H1 (cell line): ENCODE measurements around the gene ZNF2. TPM values are rescaled to one million over a fixed set of nuclear protein-coding genes. Genes with fewer than 3 reads are reported as not detected.
A peak's percentile ranks its signal among the peaks of the same experiment; 100 is the strongest.

ENCODE experiments used
- CTCF ChIA-PET: fragments of 300-600 bp; sonication (Branson Sonifier 250); formaldehyde crosslinking; loops from one replicate; lab custom pipeline; 2021; ENCODE audit not compliant: partially characterized antibody; lab: Charles Lee
- POLR2A ChIA-PET: fragments of 300-600 bp; sonication (Branson Sonifier 250); formaldehyde crosslinking; loops from one replicate; lab custom pipeline; 2021; ENCODE audit warnings: inconsistent platforms; ENCODE audit not compliant: partially characterized antibody; lab: Charles Lee
- DNase-seq, 2 experiments: peaks; one replicate each; pipeline versions ENCODE4 v3.0.0 to v3.0.0-alpha.2; 2010 to 2022; ENCODE audit warnings: low spot score in 2 of 2, low read depth in 1 of 2, mixed read lengths in 1 of 2
- FAIRE-seq: peaks from 2 replicates; lab custom pipeline; 2011; peaks lifted over from hg19 to GRCh38; lab: Jason Lieb, UNC
- H2AFZ ChIP-seq: 2 replicates; pipeline ENCODE4 v1.8.1; 2012; ENCODE audit warnings: low read length, inconsistent platforms
- H2AK5ac ChIP-seq: 2 replicates; pipeline ENCODE4 v1.6.1; 2013; ENCODE audit warnings: low read depth, low read length
- H2BK120ac ChIP-seq: replicated peaks from 2 replicates; pipeline ENCODE3; 2013; ENCODE audit warnings: low read depth, low read length, inconsistent platforms
- H2BK12ac ChIP-seq: 2 replicates; pipeline ENCODE4 v1.6.1; 2013; ENCODE audit warnings: low read depth, low read length
- H2BK15ac ChIP-seq: 2 replicates; pipeline ENCODE4 v1.6.1; 2013; ENCODE audit warnings: low read length
- H2BK20ac ChIP-seq: 2 replicates; pipeline ENCODE4 v1.6.1; 2013; ENCODE audit warnings: low read length
- H2BK5ac ChIP-seq: 2 replicates; pipeline ENCODE4 v1.6.1; 2013; ENCODE audit warnings: low read depth, low read length
- H3K14ac ChIP-seq: 2 replicates; pipeline ENCODE4 v1.6.1; 2013; ENCODE audit warnings: inconsistent platforms; ENCODE audit not compliant: insufficient read length
- H3K18ac ChIP-seq: 2 replicates; pipeline ENCODE4 v1.6.1; 2013; ENCODE audit warnings: low read length; ENCODE audit errors: extremely low read depth
- H3K23ac ChIP-seq: 2 replicates; pipeline ENCODE4 v1.6.1; 2013; ENCODE audit warnings: inconsistent platforms; ENCODE audit not compliant: insufficient read length
- H3K23me2 ChIP-seq: 2 replicates; pipeline ENCODE4 v1.6.1; 2013; ENCODE audit warnings: low read depth, low read length
- H3K27ac ChIP-seq: 2 replicates; pipeline ENCODE4 v1.6.1; 2011; ENCODE audit warnings: low read depth, low read length, inconsistent platforms
- H3K27me3 ChIP-seq, 4 experiments: replicated peaks in 1 of 4; 1 replicate in 1 of 4; 2 replicates in 3 of 4; pipeline versions ENCODE4 v1.6.1 to v1.8.1; 2011 to 2013; ENCODE audit warnings: low read length in 3 of 4, mild to moderate bottlenecking in 3 of 4, inconsistent platforms in 2 of 4, mixed read lengths in 2 of 4, moderate library complexity in 1 of 4; ENCODE audit not compliant: control insufficient read depth in 3 of 4, insufficient read depth in 3 of 4; ENCODE audit errors: extremely low read depth in 1 of 4
- H3K36me3 ChIP-seq, 4 experiments: 2 replicates each; pipeline versions ENCODE4 v1.6.1 to v1.8.1; 2011 to 2013; ENCODE audit warnings: mild to moderate bottlenecking in 4 of 4, low read length in 3 of 4, moderate library complexity in 2 of 4, control low read depth in 1 of 4, inconsistent platforms in 1 of 4; ENCODE audit not compliant: insufficient read depth in 4 of 4, control insufficient read depth in 2 of 4
- H3K4ac ChIP-seq: replicated peaks from 2 replicates; pipeline ENCODE3; 2013; ENCODE audit warnings: low read length, low read depth, mixed read lengths, inconsistent platforms; ENCODE audit not compliant: insufficient read length
- H3K4me1 ChIP-seq, 4 experiments: replicated peaks in 1 of 4; 1 replicate in 1 of 4; 2 replicates in 3 of 4; pipeline versions ENCODE4 v1.6.1 to v1.8.1; 2011 to 2013; ENCODE audit warnings: low read length in 3 of 4, inconsistent platforms in 2 of 4, mixed read lengths in 1 of 4; ENCODE audit not compliant: insufficient read depth in 4 of 4, control insufficient read depth in 3 of 4
- H3K4me2 ChIP-seq, 2 experiments: 2 replicates each; pipeline versions ENCODE4 v1.6.1 to v1.8.1; 2011 to 2013; ENCODE audit warnings: low read depth in 2 of 2, low read length in 2 of 2, control low read depth in 1 of 2, inconsistent platforms in 1 of 2, mild to moderate bottlenecking in 1 of 2; ENCODE audit not compliant: insufficient read depth in 1 of 2
- H3K4me3 ChIP-seq, 4 experiments: fragments of 200-600, 300-600 bp in 1 of 4; sonication (generic), shearing (Covaris generic), sonication (Bioruptor Twin) in 1 of 4; 2 replicates each; pipeline versions ENCODE4 v1.5.1 to v1.8.1; 2011 to 2016; ENCODE audit warnings: low read length in 4 of 4, low read depth in 3 of 4, control low read depth in 2 of 4, inconsistent platforms in 2 of 4, mild to moderate bottlenecking in 2 of 4, mixed read lengths in 1 of 4, moderate library complexity in 1 of 4; ENCODE audit not compliant: insufficient read depth in 2 of 4; ENCODE audit errors: extremely low read depth in 1 of 4
- H3K56ac ChIP-seq: replicated peaks from 2 replicates; pipeline ENCODE3; 2013; ENCODE audit warnings: low read depth, mild to moderate bottlenecking, mixed read lengths, low read length, inconsistent platforms; ENCODE audit not compliant: insufficient read length
- H3K79me1 ChIP-seq: 2 replicates; pipeline ENCODE4 v1.6.1; 2013; ENCODE audit warnings: low read depth, low read length, control low read depth
- H3K79me2 ChIP-seq, 2 experiments: 2 replicates each; pipeline versions ENCODE4 v1.6.1 to v1.8.1; 2012 to 2013; ENCODE audit warnings: low read length in 2 of 2, mild to moderate bottlenecking in 2 of 2, inconsistent platforms in 1 of 2; ENCODE audit not compliant: insufficient read depth in 2 of 2, control insufficient read depth in 1 of 2
- H3K9ac ChIP-seq, 4 experiments: replicated peaks in 1 of 4; 1 replicate in 1 of 4; 2 replicates in 3 of 4; pipeline versions ENCODE4 v1.6.1 to v1.8.1; 2011 to 2013; ENCODE audit warnings: low read depth in 3 of 4, low read length in 3 of 4, control low read depth in 2 of 4, mild to moderate bottlenecking in 2 of 4, moderate library complexity in 2 of 4, inconsistent platforms in 1 of 4; ENCODE audit errors: extremely low read depth in 1 of 4
- H3K9me3 ChIP-seq, 2 experiments: 2 replicates each; pipeline versions ENCODE4 v1.6.1 to v1.8.1; 2012 to 2013; ENCODE audit warnings: mild to moderate bottlenecking in 2 of 2, moderate library complexity in 2 of 2, control low read depth in 1 of 2, inconsistent platforms in 1 of 2, low read depth in 1 of 2, low read length in 1 of 2, mixed read lengths in 1 of 2; ENCODE audit not compliant: insufficient read depth in 2 of 2
- H4K20me1 ChIP-seq, 2 experiments: replicated peaks in 1 of 2; 2 replicates each; pipeline versions ENCODE3 to v1.8.1; 2011 to 2013; ENCODE audit warnings: inconsistent platforms in 2 of 2, low read length in 2 of 2, mild to moderate bottlenecking in 1 of 2; ENCODE audit not compliant: insufficient read depth in 2 of 2, control insufficient read depth in 1 of 2
- H4K5ac ChIP-seq: 2 replicates; pipeline ENCODE4 v1.6.1; 2013; ENCODE audit warnings: low read length, low read depth, mixed read lengths, inconsistent platforms; ENCODE audit not compliant: insufficient read length
- H4K8ac ChIP-seq: 2 replicates; pipeline ENCODE4 v1.8.0; 2013; ENCODE audit warnings: mild to moderate bottlenecking, moderate library complexity, low read length, inconsistent platforms; ENCODE audit not compliant: insufficient read depth; ENCODE audit errors: extremely low read depth
- H4K91ac ChIP-seq: replicated peaks from 2 replicates; pipeline ENCODE3; 2013; ENCODE audit warnings: low read length, mixed read lengths, inconsistent platforms; ENCODE audit not compliant: insufficient read length
- CBX8 ChIP-seq: fragments of 300-800, 300-1000 bp; sonication (generic); IDR thresholded peaks from 2 replicates; pipeline ENCODE4 v1.7.1; 2016; ENCODE audit warnings: low read depth, low read length, borderline replicate concordance
- POU5F1 ChIP-seq: IDR thresholded peaks from 2 replicates; pipeline ENCODE4 v1.6.1; 2011; ENCODE audit warnings: low read depth, mild to moderate bottlenecking, low read length, moderate library complexity
- RAD21 ChIP-seq, 2 experiments: IDR thresholded peaks in 1 of 2; conservative IDR thresholded peaks in 1 of 2; 2 replicates each; pipeline ENCODE4 v1.6.1; 2011; ENCODE audit warnings: low read depth in 2 of 2, low read length in 2 of 2, improper control_type of control experiment in 1 of 2, inconsistent platforms in 1 of 2, mild to moderate bottlenecking in 1 of 2, moderate library complexity in 1 of 2
- WGBS, 2 experiments: shearing (Covaris generic) in 1 of 2; methylation state at CpG; one replicate each; pipeline versions ENCODE4 v1.1.6 to v1.1.7; 2013 to 2015; ENCODE audit warnings: low lambda C conversion rate in 2 of 2, mixed read lengths in 2 of 2, inconsistent platforms in 1 of 2, low coverage in 1 of 2, missing lambda C conversion rate in 1 of 2; ENCODE audit not compliant: insufficient replicate concordance in 2 of 2, insufficient coverage in 1 of 2, insufficient read length in 1 of 2; ENCODE audit errors: extremely low coverage in 1 of 2, missing lambda C conversion rate in 1 of 2; 5-methylcytosine and 5-hydroxymethylcytosine counted together
- polyA plus RNA-seq, 7 experiments: library from polyadenylated mRNA; depleted of rRNA in 3 of 7; stranded (reverse) in 5 of 7; unstranded in 2 of 7; fragments of >200 nt in 5 of 7; fragments of 200-250 nt in 2 of 7; gene quantifications; 1 replicate in 5 of 7; 2 replicates in 1 of 7; 4 replicates in 1 of 7; pipeline versions ENCODE4 v1.2.1 to v1.2.3, GENCODE V29; 2011 to 2013; ENCODE audit warnings: missing spikeins in 2 of 7, mixed read lengths in 2 of 7
- total RNA-seq: library from RNA; stranded (reverse); fragmentation: NEBNext Ultra II Directional; extraction: Animal tissue kit (Norgen Biotek cat#: 25700); gene quantifications from 2 replicates; pipeline ENCODE4 v1.2.1, GENCODE V29; 2021
- TF ChIP-seq, protein P1 (sequence below), 3 experiments: IDR thresholded peaks; 1 replicate in 2 of 3; 2 replicates in 1 of 3; pipeline versions ENCODE4 v1.5.1 to v1.6.1; 2011; ENCODE audit warnings: low read length in 3 of 3, mild to moderate bottlenecking in 3 of 3, inconsistent platforms in 2 of 3, low read depth in 1 of 3, moderate library complexity in 1 of 3; ENCODE audit not compliant: insufficient read depth in 1 of 3; ENCODE audit errors: control extremely low read depth in 1 of 3

The ZNF2 gene
- total and polyA plus RNA-seq, 2 of the 8 experiments (the other 6 are each of a cell fraction or from before 2014, with no cell fraction given), result 1.3 to 3.0 TPM

DNA sequence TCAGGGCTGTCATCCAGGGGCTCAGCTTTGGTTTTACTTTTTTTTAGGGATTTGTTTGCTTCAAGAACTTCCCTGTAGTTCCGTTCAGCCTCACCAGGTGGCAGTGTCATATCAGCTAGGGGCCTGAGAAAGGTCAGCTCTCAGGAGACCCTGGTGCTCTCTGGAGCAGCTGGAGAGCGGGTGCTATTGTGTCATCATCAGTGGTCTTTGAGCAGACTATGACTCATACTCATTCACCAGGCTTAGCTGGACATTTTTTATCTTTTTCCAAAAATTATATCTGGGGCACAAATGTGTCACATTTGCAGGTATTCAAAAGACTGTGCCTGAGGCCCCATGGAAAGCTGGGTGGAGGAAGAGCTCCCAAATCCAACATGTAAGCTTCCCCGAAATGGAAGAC is 66.1 kb downstream of the ZNF2 start:
- no peak overlapping the region for H3K18ac ChIP-seq
- no peak overlapping the region for H3K23ac ChIP-seq
- no peak overlapping the region for H2AK5ac ChIP-seq
- no peak overlapping the region for H2BK20ac ChIP-seq
- no peaks in the 10 kb centered on the region for H3K4me1 ChIP-seq
- no peak overlapping the region for H3K4me2 ChIP-seq
- H3K14ac ChIP-seq, result no peak overlapping the region
- H3K4ac ChIP-seq, result no peak overlapping the region
- H3K27me3 ChIP-seq, result no peaks in the 10 kb centered on the region
- no peak overlapping the region for H2BK120ac ChIP-seq
- ChIA-PET CTCF (interaction anchor here (0.6 to 1.8 kb wide), 7 partner anchors 8 to 171 kb away, joined by 3 to 6 read pairs (median 3); partner anchors contain the start of genes FAHD2A and PROM2), POLR2A (no interaction called here)
- no peak overlapping the region for H4K5ac ChIP-seq
- FAIRE-seq, result no peak
- H2BK12ac ChIP-seq, result no peak overlapping the region
- peaks cover 56 to 71% of the 10 kb centered on the region in 2 experiments for H3K9me3 ChIP-seq
- no peak overlapping the region for H2BK5ac ChIP-seq
- no peak overlapping the region for H4K8ac ChIP-seq
- no peaks in the 10 kb centered on the region for H4K20me1 ChIP-seq
- H2AFZ ChIP-seq, result no peak overlapping the region
- H3K27ac ChIP-seq, result no peak overlapping the region
- TF ChIP-seq POU5F1 (no peak), RAD21 (IDR thresholded peaks at IDR 0.05 in 1 of 2, conservative IDR thresholded peaks at IDR 0.05 in 1 of 2; ENCODE audit: low read depth in 2 of 2, low read length in 2 of 2) (peak; percentile 74 to 81), CBX8 (no peak)
- TF ChIP-seq, protein P1, sequence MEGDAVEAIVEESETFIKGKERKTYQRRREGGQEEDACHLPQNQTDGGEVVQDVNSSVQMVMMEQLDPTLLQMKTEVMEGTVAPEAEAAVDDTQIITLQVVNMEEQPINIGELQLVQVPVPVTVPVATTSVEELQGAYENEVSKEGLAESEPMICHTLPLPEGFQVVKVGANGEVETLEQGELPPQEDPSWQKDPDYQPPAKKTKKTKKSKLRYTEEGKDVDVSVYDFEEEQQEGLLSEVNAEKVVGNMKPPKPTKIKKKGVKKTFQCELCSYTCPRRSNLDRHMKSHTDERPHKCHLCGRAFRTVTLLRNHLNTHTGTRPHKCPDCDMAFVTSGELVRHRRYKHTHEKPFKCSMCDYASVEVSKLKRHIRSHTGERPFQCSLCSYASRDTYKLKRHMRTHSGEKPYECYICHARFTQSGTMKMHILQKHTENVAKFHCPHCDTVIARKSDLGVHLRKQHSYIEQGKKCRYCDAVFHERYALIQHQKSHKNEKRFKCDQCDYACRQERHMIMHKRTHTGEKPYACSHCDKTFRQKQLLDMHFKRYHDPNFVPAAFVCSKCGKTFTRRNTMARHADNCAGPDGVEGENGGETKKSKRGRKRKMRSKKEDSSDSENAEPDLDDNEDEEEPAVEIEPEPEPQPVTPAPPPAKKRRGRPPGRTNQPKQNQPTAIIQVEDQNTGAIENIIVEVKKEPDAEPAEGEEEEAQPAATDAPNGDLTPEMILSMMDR (IDR thresholded peaks at IDR 0.05; ENCODE audit: control extremely low read depth in 1 of 3, insufficient read depth in 1 of 3, low read depth in 1 of 3, low read length in 3 of 3), result peak; percentile 41 to 64 (median 62)
- H2BK15ac ChIP-seq, result no peak overlapping the region
- H4K91ac ChIP-seq, result no peak overlapping the region
- H3K4me3 ChIP-seq, result no peak overlapping the region
- no peak overlapping the region for H3K9ac ChIP-seq
- DNase-seq, result peak; percentile 66 to 90
- no peaks in the 10 kb centered on the region for H3K36me3 ChIP-seq
- 58% methylated on average over 3 of the region's 3 CpGs; no CpG with 5 or more reads in 1 of the 2 experiments for WGBS, 2 experiments
- no peak overlapping the region for H3K56ac ChIP-seq
- no peaks in the 10 kb centered on the region for H3K79me1 ChIP-seq
- no peaks in the 10 kb centered on the region for H3K79me2 ChIP-seq
- H3K23me2 ChIP-seq, result no peaks in the 10 kb centered on the region
